CD1c-positive myeloid dendritic cell (primary cell): Measurements from ENCODE around the gene MAPRE2.
"Not testable (repeated sequence)": the region's sequence is repeated elsewhere in the genome, so short reads cannot be mapped to it uniquely, and the experiment has no call there.

Source experiments
- DNase-seq: peaks from one replicate; pipeline ENCODE4 v3.0.0-alpha.2; 2016; ENCODE audit errors: extremely low spot score

The MAPRE2 gene

DNA sequence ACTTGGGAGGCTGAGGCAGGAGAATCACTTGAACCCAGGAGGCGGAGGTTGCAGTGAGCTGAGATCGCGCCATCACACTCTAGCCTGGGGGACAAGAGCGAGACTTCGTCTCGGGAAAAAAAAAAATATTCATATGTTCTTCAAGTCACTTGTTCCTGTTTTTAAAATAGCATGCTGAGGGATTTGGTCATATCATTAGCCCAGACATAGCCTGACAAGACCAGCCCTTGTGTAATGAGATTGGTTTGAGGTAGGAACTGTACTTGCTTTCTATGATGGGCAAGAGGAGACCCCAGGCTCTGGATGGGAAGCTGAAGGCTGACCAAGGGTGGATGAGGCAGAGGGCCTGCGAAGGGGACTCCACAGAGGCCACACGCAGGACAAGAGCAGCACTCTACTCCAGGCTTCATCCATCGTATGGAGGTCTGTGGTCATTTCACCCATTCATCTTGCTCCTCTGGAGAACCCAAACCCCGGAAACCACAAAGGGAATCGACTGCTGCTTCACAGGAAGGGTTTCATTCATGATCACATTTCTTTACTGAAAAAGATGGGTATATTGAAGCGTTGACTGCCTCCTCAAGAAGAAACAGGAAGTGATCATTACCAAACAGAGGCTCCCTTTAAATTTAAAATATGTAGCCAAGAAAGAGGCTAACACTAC lies 112.5 kb downstream of the MAPRE2 start:
- peak; percentile 43 for DNase-seq

DNA sequence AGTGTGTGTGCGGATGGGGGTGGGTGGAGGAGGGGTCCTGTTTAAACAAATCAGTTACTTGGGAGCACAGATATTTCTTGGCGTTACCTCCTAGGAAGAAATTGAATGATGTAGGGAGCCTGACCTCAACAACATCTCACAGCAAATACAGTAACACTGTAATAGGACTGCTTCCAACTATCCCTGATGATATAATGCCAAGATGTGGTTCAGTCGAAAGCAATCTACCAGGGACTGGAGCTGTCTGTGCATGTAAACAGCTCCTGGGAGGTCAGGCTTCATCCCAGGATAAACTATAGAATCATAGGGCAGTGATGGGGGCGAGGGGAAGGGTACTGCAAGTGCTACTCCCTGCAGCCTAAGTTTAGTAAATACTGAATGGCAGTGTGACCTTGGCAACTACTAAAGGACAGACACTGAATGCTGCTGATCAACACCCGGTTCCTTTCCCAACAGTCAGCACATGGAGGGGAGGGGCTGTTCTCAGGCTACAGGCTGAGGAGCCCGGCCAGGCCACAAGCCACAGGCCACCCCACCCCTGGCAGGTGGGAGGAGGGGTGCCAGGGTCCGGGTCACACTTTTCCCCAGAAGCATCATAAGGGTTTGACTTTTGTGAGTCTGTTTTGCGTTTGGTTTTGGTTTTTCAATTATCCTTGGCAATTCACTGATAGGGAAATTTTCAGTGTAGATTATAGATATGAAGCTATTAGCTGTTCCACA lies 114.3 kb downstream of the MAPRE2 start:
- no peak for DNase-seq

DNA sequence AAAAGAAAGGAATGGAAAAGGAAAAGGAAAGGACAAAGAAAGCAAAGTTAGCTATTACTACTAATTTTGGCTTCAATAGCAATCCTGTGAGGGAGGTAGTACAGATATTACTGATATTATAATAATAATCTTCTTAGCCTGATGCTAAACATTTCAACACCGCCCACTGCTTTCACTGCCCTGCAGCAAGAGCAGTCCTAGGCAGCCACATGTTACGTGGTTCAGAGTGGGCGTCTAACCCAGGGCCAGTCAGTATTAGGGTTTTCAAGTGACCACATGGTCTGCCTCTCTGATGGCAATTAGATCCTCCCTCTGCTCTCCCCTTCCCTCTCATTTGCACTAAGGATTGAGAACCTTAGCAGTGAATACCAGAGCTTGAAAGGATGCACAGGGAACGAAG lies 116.0 kb downstream of the MAPRE2 start:
- DNase-seq: peak; percentile 9

DNA sequence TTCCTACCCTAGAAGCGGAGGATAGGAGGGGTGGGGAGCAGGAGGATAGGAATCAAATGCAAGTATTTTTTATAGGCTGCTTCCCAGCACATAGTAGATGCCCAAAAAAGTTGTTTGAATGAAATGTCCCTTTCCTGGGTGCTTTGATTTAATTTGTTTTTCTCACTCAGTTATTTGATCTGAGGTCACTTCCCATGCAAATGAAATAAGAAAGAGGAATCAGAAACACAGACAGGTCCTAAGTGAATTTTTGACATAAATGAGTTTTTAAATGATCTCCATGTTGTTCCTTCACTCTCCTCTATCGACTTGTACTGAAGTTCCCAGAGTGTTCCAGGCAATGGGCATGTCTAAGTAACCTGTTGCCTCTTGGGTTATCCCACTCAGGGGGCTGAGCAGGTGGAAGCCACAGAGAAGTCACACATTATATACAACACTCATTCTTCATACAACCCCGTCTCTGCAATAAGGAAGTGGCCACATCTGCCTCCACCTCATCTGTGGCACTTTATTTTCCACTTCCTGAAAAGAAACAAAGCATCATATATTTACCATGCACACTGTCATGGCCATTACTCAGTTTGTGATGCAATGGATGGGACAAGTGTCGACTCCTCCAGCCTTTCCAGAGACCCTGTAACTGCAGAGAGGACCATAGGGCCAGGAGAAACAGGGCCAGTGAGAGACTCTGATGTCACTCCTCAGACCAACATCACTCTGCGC lies 117.7 kb downstream of the MAPRE2 start:
- DNase-seq: peak; percentile 74

DNA sequence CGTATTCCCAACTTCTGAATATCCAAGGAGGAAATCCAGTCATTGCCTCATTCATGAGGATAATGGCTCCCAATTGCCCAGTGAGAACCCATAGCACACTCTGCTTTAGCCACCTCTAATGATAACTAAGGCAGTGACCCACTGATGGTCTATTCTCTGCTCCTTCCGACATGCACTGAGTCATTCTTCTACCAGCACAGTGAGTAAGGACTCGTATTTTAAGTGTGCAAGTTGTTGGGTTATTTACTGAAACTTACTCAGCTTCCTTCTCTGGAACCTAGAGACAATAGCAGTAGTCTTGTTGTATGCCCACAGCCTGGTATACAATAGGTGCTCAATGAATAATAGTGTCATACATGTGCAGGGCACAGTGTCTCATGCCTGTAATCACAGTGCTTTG lies 118.6 kb downstream of the MAPRE2 start:
- DNase-seq: no peak

DNA sequence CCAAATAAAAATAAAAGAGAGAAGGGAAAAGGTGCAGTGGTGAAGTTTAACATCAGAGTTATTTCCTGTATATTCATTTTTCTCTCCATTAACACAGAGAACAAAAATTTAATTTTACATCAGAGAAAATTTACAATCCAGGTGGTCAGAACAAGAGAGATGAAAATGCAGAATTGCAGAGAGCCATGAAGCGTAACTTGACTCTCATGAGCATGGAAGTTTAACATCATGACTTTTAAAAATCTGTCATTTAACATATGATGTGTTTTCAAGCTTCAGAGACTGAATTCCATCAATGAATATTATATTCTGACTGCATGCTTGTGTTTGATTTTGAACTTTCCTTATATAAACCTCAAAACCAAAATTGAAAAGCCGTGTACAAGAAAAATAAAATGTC lies 120.3 kb downstream of the MAPRE2 start:
- DNase-seq: no peak

DNA sequence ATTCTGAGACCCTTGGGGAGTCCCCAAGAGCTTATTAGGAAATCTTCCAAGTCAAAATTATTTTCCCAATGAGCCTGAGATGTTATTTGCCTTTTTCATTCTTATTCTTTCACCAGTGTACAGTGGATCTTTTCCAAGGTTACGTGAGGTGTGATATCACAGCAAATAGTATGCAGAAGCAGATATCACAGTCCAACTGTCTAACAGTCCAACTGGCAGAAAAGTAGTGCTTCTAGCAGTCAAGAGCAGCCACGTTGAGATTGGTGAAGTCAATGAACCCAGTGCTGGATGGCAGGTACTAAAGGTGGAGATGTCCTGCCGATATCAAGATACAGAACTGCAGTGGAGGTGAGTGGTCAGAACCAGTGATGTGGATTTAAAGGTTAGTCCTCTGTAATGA lies 120.7 kb downstream of the MAPRE2 start:
- no peak for DNase-seq

DNA sequence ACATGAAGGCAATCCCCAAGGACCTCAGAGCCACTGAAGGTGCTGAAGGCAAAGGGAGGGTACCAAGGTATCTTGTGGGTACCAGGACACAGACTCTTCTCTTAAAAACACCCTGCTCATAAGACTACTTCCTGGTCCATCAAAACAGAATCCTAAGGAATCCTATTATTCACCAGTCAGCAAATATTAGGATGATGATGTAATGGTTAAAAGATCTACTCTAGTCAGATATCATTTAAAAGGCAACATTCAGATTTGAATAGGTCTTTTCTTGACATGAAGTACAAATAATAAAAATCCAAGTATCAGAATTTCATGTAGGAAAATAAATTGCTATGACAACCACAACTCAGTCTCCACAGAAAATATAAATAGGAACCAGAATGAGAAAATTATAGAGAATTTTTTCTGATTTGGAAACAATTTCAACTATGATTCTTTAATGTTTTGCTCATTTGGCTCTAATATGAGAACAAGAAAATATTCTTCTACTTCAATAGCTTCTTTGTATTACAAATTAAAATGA lies 121.9 kb downstream of the MAPRE2 start:
- no peak for DNase-seq

DNA sequence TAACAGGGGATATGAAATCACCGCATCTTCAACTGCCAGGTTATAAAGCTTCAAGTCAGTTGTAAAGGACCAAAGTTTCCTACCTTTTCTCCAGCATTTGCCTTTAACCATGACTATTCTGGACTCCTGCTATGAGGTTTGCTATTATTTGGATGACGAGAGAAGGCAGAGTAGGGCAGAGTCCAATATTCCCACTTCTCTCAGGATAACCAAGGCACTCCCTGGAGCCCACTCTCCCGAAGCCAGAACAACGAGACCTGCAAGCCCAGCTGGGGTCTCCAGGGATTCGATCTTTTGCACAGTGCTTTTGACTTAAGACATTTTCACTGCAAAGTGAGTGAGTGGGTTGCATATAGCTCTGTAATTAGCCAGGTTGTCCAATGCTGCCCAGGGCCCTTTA lies 122.5 kb downstream of the MAPRE2 start:
- DNase-seq: no peak

DNA sequence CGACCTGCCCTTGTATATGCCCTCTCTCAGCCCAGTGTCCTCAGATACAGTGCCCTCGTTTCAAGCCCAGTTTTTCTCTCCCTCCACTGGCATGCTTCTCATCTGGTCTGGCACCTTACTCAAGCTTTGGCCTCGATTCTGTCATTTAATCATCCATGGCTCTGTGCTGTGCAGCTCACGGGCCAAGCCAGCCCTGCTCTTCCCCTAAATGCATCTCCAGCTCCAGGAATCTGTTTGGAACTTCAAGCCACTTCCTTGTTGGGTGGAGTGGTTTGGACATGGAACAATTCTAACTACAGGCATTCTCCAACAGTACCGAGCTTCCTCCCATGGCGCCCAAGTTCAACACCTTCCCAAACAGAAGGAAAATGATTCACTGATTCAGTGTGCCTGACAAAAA lies 122.9 kb downstream of the MAPRE2 start:
- no peak for DNase-seq

DNA sequence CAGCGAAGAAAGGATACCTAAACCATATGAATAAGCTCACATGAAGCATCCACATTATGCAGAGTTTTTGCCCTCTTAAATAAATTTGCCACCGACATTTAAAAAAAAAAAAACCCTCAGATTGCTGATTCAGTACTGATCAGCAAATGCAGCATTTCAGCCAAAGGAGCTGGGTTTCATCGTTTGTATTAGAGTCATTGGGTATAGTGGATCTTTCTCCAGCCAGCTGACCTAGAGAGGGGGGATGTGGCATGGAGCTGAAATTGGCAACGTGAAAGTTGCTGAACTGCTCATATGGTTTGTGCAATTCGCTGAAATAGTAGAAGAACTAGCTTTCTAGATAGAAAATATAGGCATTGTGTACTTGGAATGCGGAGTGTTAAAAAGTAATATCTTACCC lies 126.1 kb downstream of the MAPRE2 start:
- no peak for DNase-seq

DNA sequence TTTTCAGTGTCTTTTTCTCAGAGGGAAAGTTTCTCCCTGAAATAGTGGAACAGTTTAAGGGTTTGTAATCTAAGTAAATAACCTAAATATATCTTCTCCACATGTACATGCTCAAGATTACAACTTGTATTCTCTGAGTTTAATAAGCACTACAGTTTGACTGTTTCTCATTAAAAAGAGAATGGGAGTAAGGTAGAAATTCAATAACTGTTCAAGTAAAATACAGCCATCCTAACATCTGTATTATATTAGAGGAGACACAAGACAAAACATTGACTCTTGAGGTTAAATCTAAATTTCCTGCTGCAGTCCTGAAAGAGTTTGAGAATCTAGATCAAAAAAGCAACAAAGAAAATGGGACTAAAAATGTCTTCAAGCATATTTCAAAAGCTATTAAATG lies 126.6 kb downstream of the MAPRE2 start:
- no peak for DNase-seq

DNA sequence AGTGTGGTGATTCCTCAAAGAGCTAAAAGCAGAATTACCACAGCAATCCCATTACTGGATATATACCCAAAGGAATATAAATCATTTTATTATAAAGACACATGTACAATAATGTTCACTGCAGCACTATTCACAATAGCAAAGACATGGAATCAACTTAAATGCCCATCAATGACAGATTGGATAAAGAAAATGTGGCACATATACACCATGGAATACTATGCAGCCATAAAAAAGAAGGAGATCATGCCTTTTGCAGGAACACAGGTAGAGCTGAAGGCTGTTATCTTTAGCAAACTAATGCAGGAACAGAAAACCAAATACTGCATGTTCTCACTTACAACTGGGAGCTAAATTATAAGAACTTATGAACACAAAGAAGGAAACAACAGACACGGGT lies 129.1 kb downstream of the MAPRE2 start:
- DNase-seq: not testable (repeated sequence)

DNA sequence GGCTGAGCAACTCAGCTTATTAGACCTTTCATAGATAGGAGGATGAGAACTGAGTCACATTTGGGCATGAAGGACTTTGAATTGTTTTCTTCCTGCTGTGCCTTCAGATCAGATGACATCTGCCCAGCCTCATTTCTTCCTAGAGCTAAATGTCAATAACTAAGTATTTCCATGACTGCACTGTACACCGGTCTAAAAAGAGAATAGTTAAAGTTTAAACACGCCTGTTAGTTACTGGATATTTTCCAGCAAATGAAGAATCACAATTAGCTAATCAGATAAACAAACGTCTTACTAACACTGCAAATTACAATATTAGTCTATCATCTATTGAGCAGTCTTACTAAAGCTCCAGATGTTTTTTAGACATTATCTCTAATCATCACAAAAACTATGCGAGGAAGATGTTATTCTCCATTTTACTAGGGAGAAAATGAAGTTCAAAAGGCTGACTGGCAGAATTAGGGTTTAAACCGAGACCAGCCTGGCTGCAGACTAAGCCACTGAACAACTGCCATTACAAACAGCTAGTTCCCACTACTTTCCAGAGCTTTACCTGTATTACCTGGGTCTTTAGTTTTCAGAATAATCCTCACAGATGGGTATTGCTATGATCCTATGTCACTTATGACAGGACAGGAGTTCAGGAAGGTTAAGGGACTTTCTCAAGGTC lies 130.2 kb downstream of the MAPRE2 start:
- DNase-seq: no peak

DNA sequence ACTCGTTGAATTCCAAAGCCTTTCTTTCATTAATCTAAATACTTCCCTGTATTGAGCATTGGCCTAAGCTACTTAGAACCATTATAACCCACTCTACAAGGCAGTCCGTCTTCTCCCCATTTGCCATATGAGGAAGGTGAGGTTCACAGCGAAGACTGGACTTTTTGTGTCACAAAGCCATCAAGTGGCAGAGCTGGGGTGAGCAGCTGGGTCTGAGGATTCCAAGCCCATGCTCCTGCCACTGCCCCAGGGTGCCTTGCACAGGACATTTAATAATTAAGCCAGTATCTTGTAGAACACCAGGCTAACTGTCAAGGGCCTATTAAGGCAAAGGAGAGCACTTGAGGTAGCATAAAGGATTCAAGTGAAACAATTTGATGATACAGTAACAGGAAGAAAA lies 130.8 kb downstream of the MAPRE2 start:
- no peak for DNase-seq

DNA sequence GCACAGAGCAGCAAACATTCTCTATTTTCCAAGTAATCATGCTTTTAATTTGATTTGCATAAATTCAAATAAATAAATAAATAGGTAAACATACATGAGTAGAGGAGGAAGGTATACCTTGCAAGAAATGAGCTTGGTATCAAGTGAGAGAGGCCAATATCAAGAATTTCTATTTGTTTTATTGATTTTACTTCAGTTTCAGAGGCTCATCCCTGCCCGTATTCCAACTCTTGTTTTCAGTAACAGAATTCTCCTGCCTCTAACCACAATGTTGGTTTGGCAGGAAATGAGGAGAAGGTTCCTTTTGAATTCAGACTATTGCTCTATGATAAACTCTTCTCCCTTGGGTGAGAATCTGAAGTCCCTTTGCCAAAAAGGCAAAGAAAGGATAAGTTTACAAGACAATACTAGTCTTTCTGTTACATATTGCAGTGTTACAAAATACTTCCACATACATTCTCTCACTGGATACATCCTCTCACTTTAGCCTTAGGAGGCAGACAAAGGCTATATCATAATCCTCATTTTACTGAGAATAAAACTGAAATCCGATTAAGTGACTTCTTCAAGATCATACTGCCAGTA lies 131.3 kb downstream of the MAPRE2 start:
- DNase-seq: no peak

DNA sequence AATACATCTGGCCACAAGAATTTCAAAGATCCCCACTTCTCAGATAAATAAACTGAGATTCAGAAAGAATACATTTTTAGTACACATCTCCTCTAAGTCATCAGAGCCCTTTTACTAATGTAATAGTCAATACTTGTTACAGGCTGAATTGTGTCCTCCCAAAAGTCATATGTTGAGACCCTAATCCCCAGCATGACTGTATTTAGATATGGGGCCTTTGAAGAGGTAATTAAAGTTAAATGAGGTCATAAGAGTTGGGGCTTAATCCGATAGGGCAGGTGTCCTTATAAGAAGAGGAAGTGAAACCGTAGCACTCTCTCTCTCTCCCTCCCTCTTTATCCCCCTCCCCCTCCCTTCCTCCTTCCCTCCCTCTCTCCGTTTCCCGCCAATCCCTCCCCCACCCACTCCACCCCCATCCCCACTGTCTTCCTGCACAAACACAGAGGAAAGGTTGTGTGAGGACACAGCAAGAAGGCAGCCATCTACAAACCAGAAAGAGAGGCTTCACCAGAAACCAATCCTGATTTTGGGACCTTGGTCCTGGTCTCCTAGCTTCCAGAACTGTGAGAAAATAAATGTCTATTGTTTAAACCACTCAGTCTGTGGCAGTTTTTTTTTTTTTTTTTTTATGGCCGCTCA lies 133.0 kb downstream of the MAPRE2 start:
- DNase-seq: no peak

DNA sequence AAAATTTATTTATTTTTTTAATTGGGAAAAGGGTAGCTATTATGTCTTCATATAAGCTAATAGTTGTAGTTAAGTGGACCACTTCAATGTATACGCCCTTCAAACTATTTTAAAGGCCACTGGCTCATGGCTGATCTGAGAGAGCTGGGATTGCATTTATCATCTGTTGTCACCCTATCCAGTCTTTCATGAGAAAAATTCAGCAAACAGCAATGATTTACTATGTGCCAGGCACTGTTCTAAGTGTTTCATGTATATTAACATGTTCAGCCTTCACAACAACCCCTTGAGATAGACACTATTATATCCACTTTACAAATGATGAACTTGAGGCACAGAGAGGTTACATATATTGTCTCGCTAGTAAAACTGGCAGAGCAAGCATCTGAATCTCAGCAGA lies 133.5 kb downstream of the MAPRE2 start:
- DNase-seq: no peak

DNA sequence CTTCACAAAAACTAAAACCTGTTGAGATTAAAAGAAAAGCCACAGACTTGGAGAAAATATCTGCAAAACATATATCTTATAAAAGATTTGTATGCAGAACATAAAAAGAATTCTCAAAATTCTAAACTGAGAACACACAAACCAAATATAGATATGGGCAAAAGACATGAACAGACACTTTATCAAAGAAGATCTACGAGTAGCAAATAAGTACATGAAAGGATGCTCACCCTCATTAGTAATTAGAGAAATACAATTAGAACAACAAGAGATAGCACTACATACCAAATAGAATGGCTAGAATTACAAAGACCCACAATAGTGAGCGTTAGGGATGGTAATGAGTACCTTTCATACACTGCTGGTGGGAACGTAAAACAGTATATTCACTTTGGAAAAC lies 135.7 kb downstream of the MAPRE2 start:
- no peak for DNase-seq

DNA sequence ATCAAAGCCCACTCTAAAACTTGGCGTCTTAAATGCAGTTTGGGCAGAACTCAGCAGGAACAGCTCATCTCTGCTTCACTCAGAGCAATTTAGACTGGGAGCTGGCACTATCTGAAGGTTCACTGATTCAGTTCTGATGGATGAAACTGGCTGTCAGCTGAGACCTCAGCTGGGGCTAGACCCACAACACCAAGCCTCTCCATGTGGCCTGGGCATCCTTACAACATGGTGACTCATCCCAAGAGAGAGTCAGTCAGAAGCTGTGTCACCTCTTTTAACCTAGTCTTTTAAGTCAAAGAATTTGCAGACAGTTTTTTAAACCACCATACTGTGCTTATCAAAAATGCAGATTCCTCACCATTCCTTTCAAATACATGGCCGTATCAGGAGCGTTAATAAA lies 137.0 kb downstream of the MAPRE2 start:
- no peak for DNase-seq

DNA sequence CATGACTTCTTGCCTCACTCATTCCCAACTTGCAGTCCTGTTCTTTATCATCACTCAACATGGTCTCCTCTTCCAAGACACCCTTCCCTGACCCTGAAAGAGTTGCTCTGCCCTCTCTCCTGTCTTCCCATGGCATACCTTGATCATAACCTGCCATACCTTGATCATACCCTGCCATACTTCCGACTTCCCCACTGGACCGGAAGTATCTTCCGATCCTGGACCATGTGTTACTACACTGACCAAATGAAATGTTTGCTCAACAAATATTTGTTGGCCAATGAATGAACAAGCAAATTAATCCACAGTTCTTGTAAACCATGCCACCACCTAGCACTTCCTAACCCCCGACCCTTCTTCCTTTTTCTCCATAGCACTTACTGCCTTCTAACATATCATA lies 138.7 kb downstream of the MAPRE2 start:
- no peak for DNase-seq
